ENCODE data around the gene CADPS2.

- TF ChIP-seq POLR2AphosphoS5 (IDR thresholded peaks at IDR 0.05; ENCODE audit: low read depth, low read length): no peak
- TF ChIP-seq TAF1 (IDR thresholded peaks at IDR 0.05; ENCODE audit: borderline replicate concordance, insufficient read depth, low read length): no peak
- TF ChIP-seq REST (IDR thresholded peaks at IDR 0.05; ENCODE audit: insufficient read depth in 1 of 2, low read depth in 2 of 2, low read length in 2 of 2): no peak
- TF ChIP-seq FOXP2 (optimal IDR thresholded peaks at IDR 0.05; ENCODE audit: borderline replicate concordance, extremely low read depth, extremely low read length, insufficient read depth): no peak
Observed at GRCh38 chr7:122600042-122600441, 286.2 kb downstream of the CADPS2 start.

All from PFSK-1 (cell line).